Adipocyte (in vitro differentiated cells): ENCODE data around the gene ZNF276.

ENCODE experiments used
- DNase-seq: peaks from one replicate; pipeline ENCODE4 v3.0.0-alpha.2; 2015; ENCODE audit warnings: low read depth
- H3K27me3 ChIP-seq: replicated peaks from 2 replicates; pipeline ENCODE4 v1.7.0; 2013; ENCODE audit warnings: mild to moderate bottlenecking, low read length, moderate library complexity; ENCODE audit not compliant: control insufficient read depth, insufficient read depth
- H3K36me3 ChIP-seq: 2 replicates; pipeline ENCODE4 v1.7.0; 2013; ENCODE audit warnings: low read length, mild to moderate bottlenecking, moderate library complexity; ENCODE audit not compliant: control insufficient read depth, insufficient read depth, severe bottlenecking
- H3K4me1 ChIP-seq: 2 replicates; pipeline ENCODE4 v1.7.0; 2013; ENCODE audit warnings: mild to moderate bottlenecking, low read length, moderate library complexity; ENCODE audit not compliant: control insufficient read depth, insufficient read depth
- H3K4me3 ChIP-seq: 2 replicates; pipeline ENCODE4 v1.7.0; 2013; ENCODE audit warnings: mild to moderate bottlenecking, low read length, moderate library complexity
- H3K9ac ChIP-seq: 2 replicates; pipeline ENCODE4 v1.7.0; 2013; ENCODE audit warnings: mild to moderate bottlenecking, low read length, moderate library complexity
- H3K9me3 ChIP-seq: 2 replicates; pipeline ENCODE4 v1.7.0; 2013; ENCODE audit warnings: mild to moderate bottlenecking, low read length, moderate library complexity; ENCODE audit not compliant: control insufficient read depth

ZNF276 gene

DNA sequence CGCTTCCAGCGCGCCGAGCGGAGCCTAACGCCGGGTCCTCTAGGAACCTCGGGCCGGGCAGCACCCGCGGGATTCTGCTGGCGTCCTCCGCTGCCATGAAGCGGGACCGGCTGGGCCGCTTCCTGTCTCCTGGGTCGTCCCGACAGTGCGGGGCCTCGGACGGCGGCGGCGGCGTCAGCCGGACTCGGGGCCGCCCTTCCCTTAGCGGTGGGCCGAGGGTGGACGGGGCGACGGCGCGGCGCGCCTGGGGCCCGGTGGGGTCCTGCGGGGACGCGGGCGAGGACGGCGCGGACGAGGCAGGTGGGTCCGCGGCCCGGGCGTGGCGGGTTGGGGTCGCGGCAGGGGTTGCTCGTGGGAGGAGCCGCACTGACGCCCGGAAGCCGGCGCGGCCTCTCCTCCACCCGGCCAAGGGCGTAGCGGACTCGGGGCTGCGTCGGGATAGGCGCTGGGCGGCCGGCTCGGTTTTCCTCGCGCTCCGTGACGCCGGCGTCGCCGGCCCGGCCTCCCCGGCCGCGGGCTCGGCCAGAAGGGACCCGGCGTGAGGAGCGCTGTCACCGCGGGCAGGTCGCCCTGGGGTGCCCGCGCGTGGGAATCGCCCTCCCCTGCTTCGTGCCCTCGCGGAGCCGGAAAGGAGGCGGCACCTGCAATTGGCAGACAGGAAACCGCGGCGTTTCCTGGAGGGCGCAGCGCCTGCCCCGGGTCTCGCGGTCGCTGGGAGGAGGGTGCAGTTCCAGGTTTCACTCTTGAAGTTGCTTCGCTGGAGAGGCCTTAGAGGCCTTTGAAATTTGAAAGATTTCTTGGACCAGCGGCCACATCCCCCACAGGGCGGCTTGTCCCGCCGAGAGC, 432 bp downstream of the ZNF276 start:
- Histone ChIP-seq H3K4me1 (peaks cover 35% of the 10 kb centered on the region), H3K27me3 (no peaks in the 10 kb centered on the region), H3K9ac (peak overlapping the region; percentile 88), H3K4me3 (peak overlapping the region; percentile 95), H3K36me3 (peaks cover 22% of the 10 kb centered on the region), H3K9me3 (no peaks in the 10 kb centered on the region)
- peak; percentile 79 for DNase-seq

DNA sequence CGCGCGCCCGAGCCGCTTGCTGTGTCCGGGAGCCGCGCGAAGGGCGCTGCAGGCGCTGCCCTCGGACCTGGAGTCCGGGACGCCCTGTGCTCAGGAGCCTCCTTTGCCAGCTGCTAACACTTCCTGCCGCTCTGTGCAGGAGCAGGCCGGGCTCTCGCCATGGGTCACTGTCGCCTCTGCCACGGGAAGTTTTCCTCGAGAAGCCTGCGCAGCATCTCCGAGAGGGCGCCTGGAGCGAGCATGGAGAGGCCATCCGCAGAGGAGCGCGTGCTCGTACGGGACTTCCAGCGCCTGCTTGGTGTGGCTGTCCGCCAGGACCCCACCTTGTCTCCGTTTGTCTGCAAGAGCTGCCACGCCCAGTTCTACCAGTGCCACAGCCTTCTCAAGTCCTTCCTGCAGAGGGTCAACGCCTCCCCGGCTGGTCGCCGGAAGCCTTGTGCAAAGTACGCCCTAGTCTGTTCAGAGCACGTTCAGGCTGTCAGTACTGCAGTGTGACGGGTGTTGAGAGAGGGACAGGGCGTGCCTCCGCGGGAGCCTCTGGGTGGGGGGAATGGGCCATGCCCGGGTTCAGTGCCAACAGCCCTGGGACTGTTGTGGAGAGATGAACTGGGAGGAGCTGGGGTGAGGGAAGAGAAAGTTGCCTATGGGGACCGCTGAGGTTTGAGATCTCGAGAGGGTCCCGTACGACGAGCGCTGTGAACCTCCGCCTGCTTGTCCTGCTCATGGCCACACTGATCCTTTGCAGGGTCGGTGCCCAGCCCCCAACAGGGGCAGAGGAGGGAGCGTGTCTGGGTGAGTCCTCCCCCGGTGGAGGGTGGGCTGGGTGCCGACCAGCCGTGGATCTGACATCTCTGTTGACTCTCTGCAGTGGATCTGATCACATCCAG, 1.3 kb downstream of the ZNF276 start:
- DNase-seq = no peak
- Histone ChIP-seq H3K9me3 (no peaks in the 10 kb centered on the region), H3K36me3 (peaks cover 30% of the 10 kb centered on the region), H3K27me3 (no peaks in the 10 kb centered on the region), H3K9ac (peak overlapping the region; percentile 88), H3K4me1 (peaks cover 35% of the 10 kb centered on the region), H3K4me3 (peak overlapping the region; percentile 95)

DNA sequence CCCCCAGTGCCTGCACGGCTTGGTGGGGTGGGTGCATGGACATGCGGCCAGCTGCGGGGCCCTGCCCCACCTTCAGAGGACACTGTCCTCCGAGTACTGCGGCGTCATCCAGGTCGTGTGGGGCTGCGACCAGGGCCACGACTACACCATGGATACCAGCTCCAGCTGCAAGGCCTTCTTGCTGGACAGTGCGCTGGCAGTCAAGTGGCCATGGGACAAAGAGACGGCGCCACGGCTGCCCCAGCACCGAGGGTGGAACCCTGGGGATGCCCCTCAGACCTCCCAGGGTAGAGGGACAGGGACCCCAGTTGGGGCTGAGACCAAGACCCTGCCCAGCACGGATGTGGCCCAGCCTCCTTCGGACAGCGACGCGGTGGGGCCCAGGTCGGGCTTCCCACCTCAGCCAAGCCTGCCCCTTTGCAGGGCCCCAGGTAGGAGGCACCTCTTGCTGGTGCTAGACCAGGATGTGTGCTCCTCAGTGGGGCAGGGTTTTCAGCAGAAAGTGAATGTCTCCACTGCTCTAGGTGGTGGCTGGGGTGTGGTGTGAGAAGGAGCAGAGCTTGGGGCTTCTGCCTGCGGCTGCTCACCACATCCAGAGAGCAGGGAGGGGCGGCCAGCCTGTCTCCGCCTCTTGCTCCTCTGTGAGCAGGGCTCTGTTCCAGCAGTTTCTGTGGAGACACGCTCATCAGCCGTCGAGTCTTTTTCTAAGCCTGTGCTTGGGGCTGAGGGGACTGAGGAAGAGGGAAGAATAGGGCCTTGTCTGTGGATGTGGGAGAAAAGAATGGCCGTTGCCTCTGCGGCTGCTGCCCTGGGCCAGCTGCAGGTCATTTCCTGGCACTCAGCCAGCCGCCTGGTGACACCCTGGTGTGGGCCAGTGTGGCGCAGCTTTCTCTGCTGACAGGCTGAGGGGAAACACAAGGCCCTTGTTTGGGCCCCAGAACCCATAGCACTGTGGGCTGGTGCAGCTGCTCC, 2.2 kb downstream of the ZNF276 start:
- Histone ChIP-seq H3K36me3 (peaks cover 35% of the 10 kb centered on the region), H3K4me1 (peaks cover 35% of the 10 kb centered on the region), H3K27me3 (no peaks in the 10 kb centered on the region), H3K9me3 (no peaks in the 10 kb centered on the region), H3K9ac (peak overlapping the region; percentile 88), H3K4me3 (peak overlapping the region; percentile 95)
- DNase-seq = no peak

DNA sequence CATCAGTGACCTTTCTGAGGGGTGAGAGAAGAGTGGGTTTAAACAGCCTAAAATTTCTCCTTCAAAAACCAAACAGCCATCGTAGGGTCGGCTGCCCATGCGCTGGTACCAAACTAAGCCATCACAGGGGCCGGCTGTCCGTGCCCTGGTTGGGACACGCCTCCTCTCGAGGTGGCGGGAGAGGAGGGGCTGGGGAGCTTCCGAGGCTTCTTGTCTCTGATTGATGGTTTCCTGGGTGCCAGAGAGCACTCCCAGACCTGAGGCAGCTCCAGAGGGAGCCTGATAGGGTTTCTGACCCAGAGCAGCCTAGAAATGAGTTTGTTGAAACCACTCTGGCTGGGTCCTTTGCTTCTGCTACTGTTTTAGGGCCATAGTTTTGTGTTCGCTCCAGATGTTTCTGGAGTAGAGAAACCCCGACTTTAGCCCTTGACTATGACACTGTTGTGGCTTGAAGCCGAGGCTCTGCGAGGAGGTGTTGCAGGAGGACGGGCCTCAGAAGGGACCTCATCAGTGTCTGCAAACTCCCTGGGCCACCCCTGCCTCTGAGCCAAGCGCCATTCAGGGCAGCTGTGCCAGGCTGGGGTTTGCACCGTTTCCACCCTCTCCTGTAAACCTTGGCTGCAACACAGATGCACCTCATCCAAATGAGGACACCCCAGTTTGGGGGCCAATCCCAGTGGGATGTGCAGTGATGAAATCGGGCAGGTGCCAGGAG, 6.2 kb downstream of the ZNF276 start:
- Histone ChIP-seq H3K36me3 (peaks cover 72% of the 10 kb centered on the region), H3K4me3 (no peak overlapping the region), H3K27me3 (no peaks in the 10 kb centered on the region), H3K4me1 (peaks cover 16% of the 10 kb centered on the region), H3K9me3 (no peaks in the 10 kb centered on the region), H3K9ac (no peak overlapping the region)
- DNase-seq = no peak

DNA sequence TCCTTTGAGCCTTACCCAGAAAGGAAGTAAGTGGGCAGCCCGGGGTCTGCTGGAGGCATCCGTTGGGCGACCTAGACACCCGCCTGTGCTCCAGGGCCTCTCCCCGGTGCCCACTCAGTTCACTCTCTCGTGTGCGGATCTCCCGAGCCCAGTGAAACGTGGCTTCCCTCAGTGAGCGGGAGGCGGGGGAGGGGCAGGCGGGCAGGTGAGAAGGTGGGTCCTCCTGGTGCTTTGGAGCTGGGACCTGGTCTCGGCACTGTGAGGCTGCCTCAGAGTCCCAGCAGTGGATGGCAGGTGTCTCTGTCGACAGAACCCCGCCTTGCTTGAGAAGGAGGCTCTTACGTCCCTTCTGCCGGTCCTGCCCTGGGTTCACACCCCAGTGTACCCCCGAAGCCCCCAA, 8.0 kb downstream of the ZNF276 start:
- Histone ChIP-seq H3K4me3 (no peak overlapping the region), H3K27me3 (no peaks in the 10 kb centered on the region), H3K9me3 (no peaks in the 10 kb centered on the region), H3K36me3 (peaks cover 75% of the 10 kb centered on the region), H3K9ac (no peak overlapping the region), H3K4me1 (no peaks in the 10 kb centered on the region)
- DNase-seq = no peak

DNA sequence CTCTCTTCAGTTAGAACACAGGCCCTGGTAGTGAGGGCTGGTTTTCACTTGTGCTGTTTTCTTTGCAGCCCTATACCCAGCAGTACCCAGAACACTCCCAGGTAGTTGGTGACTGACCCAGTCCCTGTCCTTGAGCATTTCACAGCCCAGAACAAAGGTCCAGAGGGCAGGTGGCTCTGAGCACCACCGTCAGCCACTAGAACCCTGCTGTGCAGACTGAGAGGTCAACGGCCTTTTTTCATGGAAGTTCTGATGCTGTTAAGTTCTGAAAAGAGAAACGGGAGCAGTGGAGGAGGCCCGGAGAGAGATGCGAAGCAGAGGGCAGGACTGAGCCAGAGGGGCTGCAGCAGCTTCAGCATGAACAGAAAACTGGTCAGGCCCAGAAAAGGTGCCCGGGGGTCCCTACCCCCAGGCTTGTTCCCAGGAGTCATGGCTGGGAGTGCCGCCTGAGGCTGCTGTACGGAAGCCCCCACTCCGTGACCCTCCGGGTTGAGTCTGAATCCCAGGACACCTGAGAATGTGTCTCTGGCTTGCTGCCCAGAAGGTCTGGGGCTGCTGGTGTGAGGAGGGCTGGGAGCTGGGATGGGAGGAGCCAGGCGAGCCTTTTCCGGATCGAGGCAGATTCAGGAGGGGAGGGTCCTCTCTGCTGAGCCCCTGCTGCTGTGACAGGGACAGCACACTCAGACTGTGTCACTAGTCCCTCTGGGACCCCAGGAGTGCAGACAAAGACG, 8.7 kb downstream of the ZNF276 start:
- no peak overlapping the region for H3K4me3 ChIP-seq
- no peak overlapping the region for H3K9ac ChIP-seq
- DNase-seq = no peak
- H3K9me3 ChIP-seq = no peaks in the 10 kb centered on the region
- H3K27me3 ChIP-seq = no peaks in the 10 kb centered on the region
- H3K4me1 ChIP-seq = no peaks in the 10 kb centered on the region
- H3K36me3 ChIP-seq = peaks cover 78% of the 10 kb centered on the region

DNA sequence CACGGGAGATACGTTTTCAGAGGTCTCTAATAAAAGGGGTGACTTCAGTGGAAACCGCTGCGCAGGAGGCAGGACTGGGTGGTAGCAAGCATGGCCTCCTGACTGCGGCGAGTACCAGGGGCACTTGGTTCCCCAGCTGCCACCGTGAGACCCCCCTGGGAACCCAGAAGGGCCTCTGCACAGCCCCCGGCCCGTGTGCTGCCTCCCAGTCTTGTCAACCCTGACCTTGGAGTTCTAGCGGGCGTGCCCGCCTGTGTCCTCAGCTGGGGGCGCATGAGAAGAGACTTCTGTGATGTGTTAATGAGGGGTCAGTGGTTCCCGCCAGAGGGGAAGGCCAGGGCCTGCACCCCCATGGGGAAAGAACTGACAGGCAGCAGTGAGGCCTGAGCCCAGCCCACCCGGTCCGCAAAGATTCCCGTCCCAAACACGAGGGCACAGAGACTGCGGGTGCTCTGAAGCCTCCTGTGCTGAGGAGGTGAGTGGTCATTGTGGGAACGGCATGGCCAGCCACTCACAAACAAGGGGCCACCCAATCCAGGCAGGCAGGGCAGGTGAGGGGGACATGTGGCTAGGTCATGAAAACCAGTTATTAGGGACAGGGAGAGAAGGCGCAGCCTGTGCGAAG, 9.4 kb downstream of the ZNF276 start:
- H3K4me1 ChIP-seq = no peaks in the 10 kb centered on the region
- no peaks in the 10 kb centered on the region for H3K9me3 ChIP-seq
- H3K27me3 ChIP-seq = no peaks in the 10 kb centered on the region
- no peak overlapping the region for H3K4me3 ChIP-seq
- H3K36me3 ChIP-seq = peaks cover 82% of the 10 kb centered on the region
- no peak overlapping the region for H3K9ac ChIP-seq
- no peak for DNase-seq

DNA sequence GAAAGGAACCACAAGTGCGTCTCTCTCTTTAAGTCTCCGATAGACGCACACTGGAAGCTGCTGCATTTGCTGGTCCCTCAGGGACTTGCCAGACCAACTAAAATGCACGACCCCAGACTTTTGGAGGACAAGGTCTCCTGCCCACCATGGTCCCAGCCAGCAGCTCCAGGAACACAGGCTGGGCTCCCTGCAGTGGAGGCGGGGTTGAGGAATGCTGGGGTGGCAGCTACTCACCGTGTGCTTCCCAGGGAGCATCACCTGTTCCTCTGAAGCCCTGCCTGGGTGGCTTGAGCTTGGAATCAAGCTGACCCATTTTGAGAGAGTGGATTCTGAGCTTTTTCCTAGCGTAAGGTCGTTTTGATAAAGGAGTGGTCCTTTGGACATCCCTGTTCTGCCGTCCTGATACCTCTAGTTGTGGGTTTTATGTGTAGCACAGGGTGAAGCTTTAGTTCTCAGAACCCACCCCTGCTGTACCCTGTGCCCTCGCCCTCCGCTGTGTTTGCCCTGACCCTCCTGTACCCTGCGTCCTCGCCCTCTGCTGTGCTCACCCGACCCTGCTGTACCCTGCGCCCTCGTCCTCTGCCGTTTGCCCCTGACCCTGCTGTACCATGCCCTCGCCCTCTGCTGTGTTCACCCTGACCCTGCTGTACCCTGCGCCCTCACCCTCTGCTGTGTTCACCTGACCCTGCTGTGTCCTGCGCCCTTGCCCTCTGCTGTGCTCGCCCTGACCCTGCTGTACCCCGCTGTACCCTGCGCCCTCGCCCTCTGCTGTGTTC, 11.0 kb downstream of the ZNF276 start:
- no peak overlapping the region for H3K4me3 ChIP-seq
- peaks cover 91% of the 10 kb centered on the region for H3K36me3 ChIP-seq
- H3K4me1 ChIP-seq = no peaks in the 10 kb centered on the region
- no peaks in the 10 kb centered on the region for H3K9me3 ChIP-seq
- no peak for DNase-seq
- no peak overlapping the region for H3K9ac ChIP-seq
- H3K27me3 ChIP-seq = no peaks in the 10 kb centered on the region

DNA sequence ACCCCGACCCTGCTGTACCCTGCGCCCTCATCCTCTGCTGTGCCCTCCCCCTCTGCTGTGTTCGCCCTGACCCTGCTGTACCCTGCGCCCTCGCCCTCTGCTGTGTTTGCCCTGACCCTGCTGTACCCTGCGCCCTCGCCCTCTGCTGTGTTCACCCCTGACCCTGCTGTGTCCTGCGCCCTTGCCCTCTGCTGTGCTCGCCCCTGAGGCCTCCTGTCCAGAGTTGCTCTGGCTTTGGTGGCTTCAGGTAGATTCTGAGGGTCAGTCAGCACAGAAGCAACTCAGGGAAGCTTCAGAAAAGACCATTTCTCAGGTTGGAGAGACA, 11.5 kb downstream of the ZNF276 start:
- Histone ChIP-seq H3K36me3 (peaks cover 91% of the 10 kb centered on the region), H3K4me1 (no peaks in the 10 kb centered on the region), H3K9ac (no peak overlapping the region)

More for the DNA sequence above, 11.5 kb downstream of the ZNF276 start:
- no peak overlapping the region for H3K4me3 ChIP-seq
- no peaks in the 10 kb centered on the region for H3K9me3 ChIP-seq
- no peaks in the 10 kb centered on the region for H3K27me3 ChIP-seq
- no peak for DNase-seq
